GM18507 (cell line): ENCODE results near the gene ELOB.

Experiments
- DNase-seq: peaks from one replicate; pipeline ENCODE4 v3.0.0; 2011; ENCODE audit warnings: low read depth; ENCODE audit not compliant: insufficient read length; ENCODE audit errors: extremely low spot score
- FAIRE-seq: peaks from 2 replicates; lab custom pipeline; 2011; peaks lifted over from hg19 to GRCh38; lab: Jason Lieb, UNC

ELOB gene

GRCh38 chr16:2771496-2772402, 5.3 kb downstream of the ELOB start:
- FAIRE-seq (no peak), DNase-seq (no peak)

GRCh38 chr16:2770057-2770951, 6.8 kb downstream of the ELOB start:
- DNase-seq (no peak), FAIRE-seq (no peak)

GRCh38 chr16:2769675-2770056, 7.4 kb downstream of the ELOB start:
- no peak for FAIRE-seq
- DNase-seq, result no peak

GRCh38 chr16:2769100-2769529, 8.0 kb downstream of the ELOB start:
- no peak for FAIRE-seq
- DNase-seq, result no peak

- no peak for DNase-seq
- no peak for FAIRE-seq
Measured at GRCh38 chr16:2768403-2769089, 8.5 kb downstream of the ELOB start.

GRCh38 chr16:2767891-2768290, 9.2 kb downstream of the ELOB start:
- DNase-seq, result no peak
- no peak for FAIRE-seq

GRCh38 chr16:2767140-2767731, 9.8 kb downstream of the ELOB start:
- FAIRE-seq (no peak), DNase-seq (no peak)

- FAIRE-seq (no peak), DNase-seq (no peak)
Measured at GRCh38 chr16:2766430-2767139, 10.5 kb downstream of the ELOB start.

GRCh38 chr16:2765462-2766404, 11.3 kb downstream of the ELOB start:
- DNase-seq, result no peak
- FAIRE-seq, result no peak

- FAIRE-seq, result no peak
Measured at GRCh38 chr16:2764718-2765117, 12.4 kb downstream of the ELOB start.

GRCh38 chr16:2763173-2763572, 13.9 kb downstream of the ELOB start:
- no peak for DNase-seq
- no peak for FAIRE-seq

More at GRCh38 chr16:2764718-2765117, 12.4 kb downstream of the ELOB start:
- DNase-seq, result no peak

GRCh38 chr16:2762711-2763110, 14.4 kb downstream of the ELOB start:
- DNase-seq (no peak), FAIRE-seq (no peak)

- FAIRE-seq (no peak), DNase-seq (no peak)
Measured at GRCh38 chr16:2761886-2762583, 15.0 kb downstream of the ELOB start.

GRCh38 chr16:2761472-2761871, 15.6 kb downstream of the ELOB start:
- FAIRE-seq, result no peak
- no peak for DNase-seq

- DNase-seq, result no peak
- FAIRE-seq, result no peak
Measured at GRCh38 chr16:2757344-2757743, 19.7 kb downstream of the ELOB start.

- DNase-seq (no peak), FAIRE-seq (no peak)
Measured at GRCh38 chr16:2756288-2757015, 20.6 kb downstream of the ELOB start.

GRCh38 chr16:2755158-2755557, 21.9 kb downstream of the ELOB start:
- no peak for DNase-seq
- FAIRE-seq, result no peak
